Left lobe of liver (tissue), 2 donors: ENCODE results near the gene FAM25G. TPM values are rescaled to one million over a fixed set of nuclear protein-coding genes. Genes with fewer than 3 reads are reported as not detected.

Source experiments
- ATAC-seq: fragments of 200-7000 bp; cut with Tn5 transposase; one replicate; pipeline ENCODE4 v1.9.1; 2020; ENCODE audit warnings: mild to moderate bottlenecking, moderate library complexity
- DNase-seq: peaks from one replicate; pipeline ENCODE4 v3.0.0-alpha.2; 2020; ENCODE audit warnings: low spot score
- total RNA-seq: library from RNA; stranded (reverse); gene quantifications from one replicate; pipeline ENCODE4 v1.2.1, GENCODE V29; 2021
- donor health status: DM: no; HTN: no; CAD: no; lungs with moderate emphysema.
- donor health status: DM: no; HTN: yes; CAD: no.

FAM25G gene
- total RNA-seq, 1 donor from 2014 or later = not detected

DNA sequence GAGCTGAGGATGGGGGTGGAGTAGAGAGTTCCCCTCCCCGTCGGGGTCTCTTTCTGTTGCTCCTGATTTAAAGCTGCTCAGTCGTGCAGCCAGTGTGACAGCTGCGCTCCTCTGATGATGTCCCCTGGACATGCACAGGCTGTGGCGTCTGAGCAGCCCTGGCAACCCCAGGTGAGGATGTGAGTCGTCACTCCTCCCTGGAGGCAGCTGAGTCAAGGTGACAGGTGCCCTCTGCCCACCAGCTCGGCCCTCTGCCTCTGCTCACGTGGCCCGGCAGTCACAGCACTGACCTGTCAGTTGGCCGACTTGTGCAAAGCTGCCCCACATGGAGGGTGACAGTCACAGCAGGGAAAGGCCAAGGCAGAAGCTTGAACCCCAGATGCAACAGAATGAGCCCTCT, 41.5 kb downstream of the FAM25G start:
- DNase-seq = peak; percentile 24

DNA sequence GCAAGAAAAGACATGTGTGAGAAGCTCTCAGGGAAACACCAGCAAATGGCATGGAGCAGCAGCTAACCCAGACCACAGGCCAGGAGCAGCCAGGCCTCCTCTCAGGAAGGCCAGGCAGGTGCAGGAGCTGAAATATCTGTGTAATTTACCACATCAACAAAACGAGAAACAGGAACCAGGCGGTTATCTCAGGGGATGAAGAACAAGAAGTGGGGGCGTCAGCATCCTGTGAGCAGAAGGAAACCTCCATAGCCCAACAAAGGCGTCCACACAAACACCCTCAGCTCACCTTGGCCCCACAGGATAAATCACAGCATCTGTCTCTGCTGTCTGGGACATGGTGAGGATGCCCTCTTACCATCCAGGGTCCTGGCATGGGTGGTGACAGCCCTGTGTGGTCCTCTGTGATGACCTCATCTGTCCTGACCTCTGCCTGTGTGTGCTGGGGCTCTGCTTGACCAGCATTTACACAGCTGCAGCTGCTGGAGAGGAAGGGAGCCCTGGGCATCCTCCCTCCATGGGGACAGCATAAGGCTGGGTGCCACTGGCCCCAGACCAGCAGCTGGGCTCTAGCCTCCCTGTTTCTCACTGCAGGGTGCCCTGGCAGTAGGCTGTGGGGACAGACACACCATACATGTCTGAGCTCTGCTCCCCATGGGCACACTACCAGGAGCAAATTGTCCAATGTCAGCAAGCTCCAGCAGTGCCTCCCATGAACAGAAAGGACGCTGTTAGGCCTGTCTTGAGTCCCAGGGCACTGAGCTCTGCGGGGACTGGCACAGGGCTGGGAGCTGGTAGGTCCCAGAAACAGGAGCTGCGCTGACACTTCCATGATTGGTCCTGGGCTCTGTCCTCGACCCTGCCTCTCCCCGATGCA, 42.2 kb downstream of the FAM25G start:
- DNase-seq = peak; percentile 29
- no peak for ATAC-seq

More for the DNA sequence above, 41.5 kb downstream of the FAM25G start:
- ATAC-seq = no peak

DNA sequence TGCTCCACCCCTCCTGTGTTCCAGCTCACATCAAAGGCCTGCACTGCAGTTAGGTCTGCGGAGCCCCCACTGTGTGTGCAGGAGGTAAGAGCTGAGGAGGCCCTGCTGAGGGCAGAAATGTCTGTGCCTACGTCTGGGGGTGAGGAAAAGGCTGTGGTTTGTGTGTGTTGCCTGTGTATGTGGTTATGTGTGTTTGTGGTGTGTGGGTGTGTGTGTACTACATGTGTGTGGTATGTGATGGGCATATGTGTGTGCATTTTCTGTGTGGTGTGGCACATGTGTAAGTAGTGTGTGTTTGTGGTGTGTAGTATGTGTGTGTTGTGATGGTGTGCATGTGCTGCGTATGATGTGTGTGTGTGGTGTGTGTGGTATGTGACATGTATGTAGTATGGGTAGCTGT, 43.8 kb downstream of the FAM25G start:
- ATAC-seq = no peak
- DNase-seq = no peak

DNA sequence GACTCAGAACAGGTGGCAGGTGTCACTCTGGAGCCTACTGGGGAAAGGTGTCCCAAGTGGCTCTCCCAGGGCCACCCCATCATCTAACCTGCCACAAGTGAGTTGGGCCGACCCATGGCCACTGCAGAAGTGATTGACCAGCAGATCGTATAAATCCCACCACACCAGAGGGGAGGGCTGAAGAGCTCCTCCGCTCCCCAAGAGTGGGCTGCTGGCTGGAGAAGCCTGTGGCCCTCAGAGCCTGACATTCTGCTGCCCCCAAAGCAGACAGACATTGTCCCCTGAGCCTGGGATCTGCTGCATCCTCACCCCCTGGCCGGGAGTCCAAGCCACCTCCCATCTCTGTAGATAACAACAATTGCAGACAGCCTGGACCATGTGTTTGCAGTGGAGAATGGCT, 44.3 kb downstream of the FAM25G start:
- DNase-seq (no peak), ATAC-seq (no peak)

DNA sequence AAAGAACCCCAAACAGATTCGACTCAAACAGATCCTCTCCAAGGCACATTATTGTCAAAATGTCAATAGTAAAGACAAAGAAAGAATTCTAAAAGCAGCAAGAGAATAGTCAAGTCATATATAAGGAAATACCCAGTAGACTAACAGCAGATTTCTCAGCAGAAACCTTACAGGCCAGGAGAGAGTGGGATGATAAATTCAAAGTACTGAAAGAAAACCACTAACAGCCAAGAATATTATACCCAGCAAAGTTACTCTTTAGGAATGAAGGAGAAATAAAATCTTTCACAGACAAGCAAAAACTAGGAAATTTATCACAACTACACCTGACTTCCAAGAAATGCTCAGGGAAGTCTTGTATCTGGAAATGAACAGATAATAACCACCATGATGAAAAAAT, 45.8 kb downstream of the FAM25G start:
- no peak for DNase-seq
- ATAC-seq = no peak

DNA sequence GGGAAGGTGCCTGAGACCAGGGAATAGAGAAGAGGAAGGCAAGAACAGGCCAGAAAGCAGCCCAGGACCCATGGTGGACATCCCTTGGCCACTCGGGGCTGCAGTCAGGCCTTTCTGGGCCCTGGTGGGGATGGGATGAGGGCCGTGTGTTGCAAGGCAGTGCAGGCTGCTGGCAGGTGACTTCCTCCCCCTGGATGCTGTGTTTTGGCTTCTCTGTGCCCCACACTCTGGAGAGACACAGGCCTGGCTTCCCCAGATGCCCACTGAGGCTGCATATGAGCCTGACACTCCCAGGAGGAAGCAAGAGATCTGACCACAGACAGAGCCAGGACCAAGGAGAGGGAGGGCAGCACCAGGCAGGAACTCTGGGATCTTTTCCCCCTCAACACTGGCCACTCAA, 47.5 kb downstream of the FAM25G start:
- DNase-seq (no peak), ATAC-seq (no peak)

DNA sequence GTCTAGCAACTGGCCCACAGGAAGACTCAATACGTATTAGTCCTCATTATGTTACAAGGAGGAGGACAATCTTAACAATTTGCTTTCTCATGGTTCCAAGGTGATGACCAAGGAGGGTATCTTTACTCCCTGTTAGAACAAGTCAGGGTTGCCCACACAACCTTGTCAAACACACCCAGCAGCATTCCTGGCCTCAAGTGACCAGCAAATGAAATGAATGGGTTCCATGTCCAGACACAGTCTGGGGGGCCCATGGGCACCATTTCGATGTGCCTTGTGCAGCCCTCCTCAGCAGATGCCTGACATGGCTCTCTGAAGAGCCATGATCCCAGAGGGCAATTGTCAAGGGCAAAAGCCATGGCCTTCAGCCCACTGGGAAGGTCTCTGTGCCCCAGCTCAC, 48.4 kb downstream of the FAM25G start:
- ATAC-seq = no peak
- DNase-seq = no peak

DNA sequence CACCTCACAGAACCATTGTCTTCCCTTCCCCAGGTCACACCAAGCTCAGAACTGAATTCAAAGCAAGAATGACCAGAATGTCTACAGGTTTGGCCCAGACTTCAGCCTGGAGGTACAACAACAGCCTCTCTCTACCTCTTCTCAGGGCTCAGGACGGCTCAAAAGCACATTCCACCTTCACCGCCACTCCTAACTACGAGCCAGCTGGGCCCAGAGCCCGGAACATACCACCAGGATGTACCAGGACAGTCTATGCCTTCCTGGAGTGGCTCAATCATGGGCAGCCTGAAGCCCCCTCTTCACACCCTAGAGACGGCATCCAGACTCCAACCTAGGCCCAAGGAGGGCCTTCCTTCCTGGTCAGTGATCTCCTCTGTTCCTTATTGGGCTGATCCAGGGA, 49.1 kb downstream of the FAM25G start:
- DNase-seq (peak; percentile 14), ATAC-seq (no peak)

DNA sequence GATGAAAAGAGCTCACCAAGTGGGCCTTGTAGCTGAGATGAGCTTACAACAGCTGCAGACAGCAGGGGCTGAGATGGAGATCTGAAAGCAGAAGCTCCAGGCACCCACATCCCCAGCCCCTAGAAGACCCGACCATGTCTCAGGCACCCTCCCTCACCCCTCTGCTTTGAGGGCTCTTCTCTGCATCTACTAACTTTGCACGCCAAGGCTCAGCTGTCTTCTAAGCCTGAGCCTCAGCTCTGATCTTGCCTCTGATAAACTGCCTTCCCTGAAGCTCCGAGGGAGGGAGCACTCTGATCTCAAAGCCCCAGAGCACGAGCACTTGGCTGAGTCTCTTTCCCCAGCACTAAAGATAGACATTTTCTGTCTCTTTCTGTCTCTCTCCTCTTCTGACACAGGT, 49.6 kb downstream of the FAM25G start:
- DNase-seq (peak; percentile 18), ATAC-seq (no peak)

DNA sequence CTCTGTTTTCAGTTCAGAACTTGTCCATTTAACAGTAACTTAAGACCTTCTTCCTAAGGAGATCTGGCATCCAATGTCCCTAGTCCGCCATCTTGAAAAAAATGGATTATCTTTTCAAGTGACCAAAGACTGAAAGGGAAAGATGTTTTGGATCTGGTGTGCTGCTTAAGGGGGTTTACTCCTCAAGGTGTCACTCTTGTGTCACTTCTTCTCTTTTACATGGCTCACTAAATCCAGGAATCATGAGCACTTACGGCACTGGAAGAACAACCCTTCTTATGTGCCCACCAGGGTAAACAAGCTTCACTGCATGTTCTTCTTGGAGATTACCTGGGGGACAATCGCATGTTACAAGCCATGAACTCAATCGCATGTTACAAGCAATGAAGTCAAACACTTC, 51.3 kb downstream of the FAM25G start:
- ATAC-seq = no peak
- no peak for DNase-seq

DNA sequence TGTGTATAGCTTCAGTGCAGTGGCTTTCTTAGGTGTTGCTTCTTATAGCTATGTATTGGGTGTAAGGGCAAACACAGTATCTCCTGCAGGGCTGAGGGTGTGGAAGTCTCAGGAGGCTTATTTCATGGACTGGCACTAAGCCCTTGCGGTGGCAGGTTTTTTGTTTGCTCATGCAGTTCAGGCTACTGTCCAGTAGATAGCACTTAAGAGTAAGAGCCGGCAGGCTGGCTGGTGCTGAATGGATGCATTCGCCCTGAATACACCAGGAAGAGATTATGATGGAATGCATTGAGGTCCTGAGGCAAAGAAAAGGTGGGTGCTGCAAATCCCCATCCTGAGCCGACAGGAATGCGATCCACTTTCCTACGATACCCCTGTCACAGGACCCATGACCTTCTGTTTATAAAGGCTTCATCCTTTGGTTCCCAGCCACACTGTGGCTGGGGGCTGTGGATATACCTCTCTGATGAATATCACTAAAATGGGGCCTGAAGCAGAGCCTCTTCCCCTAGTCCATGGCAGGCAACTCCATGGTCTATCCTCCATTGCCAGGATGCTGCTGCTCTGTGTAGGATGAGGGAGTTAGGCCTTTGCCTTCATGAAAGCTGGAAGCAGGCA, 52.5 kb downstream of the FAM25G start:
- ATAC-seq (peak; percentile 99), DNase-seq (peak; percentile 62)

Other genes with a start within 250 kb of the FAM25G start
- 0.08 TPM for gene GDF10, start 191.5 kb downstream of the FAM25G start, total RNA-seq
- gene GDF2, start 169.2 kb downstream of the FAM25G start, total RNA-seq = 7.2 TPM
- not detected for gene RBP3, start 143.3 kb downstream of the FAM25G start, total RNA-seq
- gene ZNF488, start 107.4 kb downstream of the FAM25G start, total RNA-seq = 0.08 TPM
- 1.7 TPM for gene ANXA8, start 7.6 kb downstream of the FAM25G start, total RNA-seq
- 14.8 TPM for gene AGAP9, start 31.9 kb upstream of the FAM25G start, total RNA-seq